HG03354 (cell line): ENCODE measurements around the gene TCF7L1.
A peak's percentile ranks its signal among the peaks of the same experiment; 100 is the strongest.

ENCODE experiments used
- ATAC-seq: cut with Tn5 transposase; IDR thresholded peaks from one replicate; pipeline ENCODE4 v1.9.1; 2021; ENCODE audit warnings: mild to moderate bottlenecking; ENCODE audit not compliant: unreplicated experiment, poor library complexity, severe bottlenecking

TCF7L1 gene

GRCh38 chr2:85244828-85245227, 111.6 kb downstream of the TCF7L1 start:
- no peak for ATAC-seq

GRCh38 chr2:85245891-85246290, 112.7 kb downstream of the TCF7L1 start:
- no peak for ATAC-seq

- ATAC-seq: no peak
Measured at GRCh38 chr2:85246348-85246747, 113.2 kb downstream of the TCF7L1 start.

GRCh38 chr2:85247610-85248009, 114.4 kb downstream of the TCF7L1 start:
- ATAC-seq: no peak

- no peak for ATAC-seq
Measured at GRCh38 chr2:85248773-85249509, 115.7 kb downstream of the TCF7L1 start.

- peak; percentile 45 for ATAC-seq
Measured at GRCh38 chr2:85250045-85250444, 116.9 kb downstream of the TCF7L1 start.

GRCh38 chr2:85251070-85251616, 118.0 kb downstream of the TCF7L1 start:
- no peak for ATAC-seq

- ATAC-seq: no peak
Measured at GRCh38 chr2:85253890-85254289, 120.7 kb downstream of the TCF7L1 start.

- no peak for ATAC-seq
Measured at GRCh38 chr2:85254540-85255300, 121.5 kb downstream of the TCF7L1 start.

GRCh38 chr2:85255456-85255812, 122.2 kb downstream of the TCF7L1 start:
- ATAC-seq: no peak

- ATAC-seq: no peak
Measured at GRCh38 chr2:85255813-85256594, 122.8 kb downstream of the TCF7L1 start.

GRCh38 chr2:85257359-85257969, 124.3 kb downstream of the TCF7L1 start:
- no peak for ATAC-seq

- ATAC-seq: no peak
Measured at GRCh38 chr2:85257970-85258605, 124.9 kb downstream of the TCF7L1 start.

GRCh38 chr2:85259101-85259590, 126.0 kb downstream of the TCF7L1 start:
- no peak for ATAC-seq

- ATAC-seq: no peak
Measured at GRCh38 chr2:85259879-85260278, 126.7 kb downstream of the TCF7L1 start.

GRCh38 chr2:85263591-85263990, 130.4 kb downstream of the TCF7L1 start:
- ATAC-seq: no peak

GRCh38 chr2:85264471-85264870, 131.3 kb downstream of the TCF7L1 start:
- ATAC-seq: no peak

- no peak for ATAC-seq
Measured at GRCh38 chr2:85265304-85265703, 132.1 kb downstream of the TCF7L1 start.
